Suprapubic skin (tissue), 4 donors: ENCODE measurements around the gene MGAM2.

ENCODE experiments used
- CTCF ChIP-seq, 2 donors: fragments of 200-600 bp in 1 of 2; fragments of 450-650 bp in 1 of 2; sonication (generic) in 1 of 2; IDR thresholded peaks; one replicate each; pipeline ENCODE4 v1.5.1; 2016 to 2019; ENCODE audit warnings: antibody characterized with exemption in 2 of 2, mild to moderate bottlenecking in 1 of 2, moderate library complexity in 1 of 2
- POLR2A ChIP-seq, 2 donors: fragments of 450-650 bp; IDR thresholded peaks; one replicate each; pipeline ENCODE4 v1.6.1; 2017; ENCODE audit warnings: antibody characterized with exemption in 2 of 2, mild to moderate bottlenecking in 2 of 2, moderate library complexity in 2 of 2
- POLR2AphosphoS5 ChIP-seq, 3 donors: sonication (generic); formaldehyde crosslinking; IDR thresholded peaks; one replicate each; pipeline ENCODE4 v1.6.1; 2017; ENCODE audit warnings: antibody characterized with exemption in 3 of 3

GRCh38 chr7:142100634-142101033 lies 10.9 kb upstream of the MGAM2 start:
- TF ChIP-seq CTCF (IDR thresholded peaks at IDR 0.05) (no peak), POLR2A (IDR thresholded peaks at IDR 0.05) (no peak), POLR2AphosphoS5 (IDR thresholded peaks at IDR 0.05) (no peak)
